Activated T-helper 1 cell treated with anti-CD3 and anti-CD28 coated beads, Interleukin-2, amount 50 U/mL, for 16 hours (primary cell): ENCODE data around the gene ARHGEF39.
"Not testable (repeated sequence)": the region's sequence is repeated elsewhere in the genome, so short reads cannot be mapped to it uniquely, and the experiment has no call there.

Source experiments
- DNase-seq, 2 donors: peaks; one replicate each; pipeline ENCODE4 v3.0.0-alpha.2; 2020; ENCODE audit warnings: low read depth in 1 of 2, low spot score in 1 of 2

ARHGEF39 gene

DNA sequence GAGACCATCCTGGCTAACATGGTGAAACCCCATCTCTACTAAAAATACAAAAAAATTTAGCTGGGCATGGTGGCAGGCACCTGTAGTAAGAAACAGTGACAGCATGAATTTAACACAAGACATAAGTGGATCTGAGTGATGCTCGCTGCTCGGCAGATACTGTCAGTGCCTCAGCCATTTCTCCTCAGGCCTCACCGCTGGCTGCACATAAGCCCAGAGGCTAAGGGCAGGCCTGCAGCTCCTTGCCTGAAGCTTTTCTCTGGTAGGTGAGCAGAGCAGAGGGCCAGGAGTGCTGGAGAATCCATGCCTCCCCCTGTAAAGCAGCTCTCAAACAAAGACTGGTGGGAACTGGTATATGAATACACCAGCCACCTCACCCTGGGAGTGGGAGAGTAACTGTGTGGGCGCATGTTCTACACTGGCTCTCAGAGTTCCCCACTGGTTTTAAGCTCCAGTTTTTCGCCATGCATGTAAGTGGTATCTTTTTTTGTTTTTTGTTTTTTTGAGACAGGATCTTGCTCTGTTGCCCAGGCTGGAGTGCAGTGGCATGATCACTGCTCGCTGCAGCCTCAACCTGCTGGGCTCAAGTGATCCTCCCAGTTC lies 36.5 kb downstream of the ARHGEF39 start:
- no peak for DNase-seq

DNA sequence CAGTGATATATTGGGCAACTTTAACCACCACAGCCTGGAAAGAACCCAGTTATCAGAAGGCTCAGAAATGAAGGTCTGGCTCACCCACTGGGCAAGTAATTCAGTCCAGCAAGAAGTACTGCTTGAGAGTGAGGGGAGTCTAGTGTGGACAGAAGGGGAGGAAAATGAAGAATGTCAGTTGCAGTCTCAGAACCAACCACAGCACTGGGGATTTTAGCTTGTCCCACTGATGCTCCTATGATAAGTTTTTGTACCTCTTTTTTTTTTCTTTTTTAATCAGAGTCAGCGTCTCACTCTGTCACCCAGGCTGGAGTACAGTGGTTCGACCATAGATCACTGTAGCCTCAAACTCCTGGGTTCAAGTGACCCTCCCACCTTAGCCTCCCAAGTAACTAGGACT lies 37.4 kb downstream of the ARHGEF39 start:
- DNase-seq: no peak

DNA sequence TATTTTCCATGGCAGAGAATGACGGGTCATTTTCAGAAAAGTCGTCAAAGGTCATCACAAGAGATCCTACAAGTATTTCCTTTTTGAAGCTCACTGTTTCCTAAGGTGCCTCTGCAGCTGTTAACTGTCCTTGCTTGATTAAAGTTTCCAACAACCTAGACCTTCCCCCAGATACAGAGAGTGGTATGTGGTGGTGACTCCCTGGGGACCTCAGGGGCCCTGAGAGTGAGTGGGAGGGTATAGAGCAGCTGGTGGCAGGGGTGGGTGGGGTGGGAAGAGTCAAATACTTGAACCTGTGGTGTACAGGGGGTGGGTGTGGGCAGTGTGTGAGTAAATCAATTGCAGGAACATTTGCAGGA lies 45.2 kb downstream of the ARHGEF39 start:
- no peak for DNase-seq

DNA sequence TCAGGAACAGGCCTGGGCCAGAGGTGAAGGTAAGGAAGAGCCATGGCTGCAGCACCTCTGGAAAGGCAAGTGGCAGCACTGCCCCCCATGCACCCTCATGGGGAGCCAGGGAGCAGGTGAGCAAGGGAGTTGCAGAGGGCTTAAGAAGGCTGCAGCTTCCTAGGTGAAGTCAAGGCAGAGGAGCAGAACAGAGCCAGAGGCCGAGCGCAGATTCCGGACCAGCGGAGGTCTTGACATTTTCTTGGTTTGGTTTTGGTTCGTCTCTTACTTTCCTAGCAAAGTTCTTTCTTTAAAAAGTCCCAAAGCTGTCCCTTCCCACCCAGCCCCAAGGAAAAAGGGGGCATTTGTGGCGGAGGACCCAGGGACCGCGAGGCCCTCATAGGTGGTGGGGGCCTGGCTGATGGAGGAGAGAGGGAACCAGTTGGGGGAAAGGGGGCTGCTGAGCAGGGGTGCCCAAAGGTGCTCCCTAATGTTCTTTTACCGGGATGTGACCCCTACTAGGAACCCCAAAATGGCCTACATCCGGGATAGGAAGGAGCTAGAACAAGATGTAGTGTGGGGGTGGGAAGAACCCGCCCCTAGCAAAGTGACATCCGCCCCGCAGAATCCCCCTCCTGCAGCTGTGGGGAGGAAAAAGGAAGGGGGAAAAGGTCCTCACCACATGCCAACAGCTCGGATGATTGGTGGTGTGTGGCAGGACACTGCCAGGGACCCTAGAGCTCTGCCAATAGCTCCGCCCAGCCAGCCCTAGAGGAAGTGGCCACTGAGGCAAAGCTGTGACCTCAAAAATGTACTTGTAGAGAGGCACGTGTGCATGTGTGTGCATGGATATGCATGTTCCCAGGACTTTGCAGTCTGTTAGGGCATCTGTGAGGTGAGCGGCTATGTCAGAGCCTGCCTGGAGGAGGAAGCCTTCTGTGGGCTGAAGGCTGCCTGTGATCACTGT lies 45.9 kb downstream of the ARHGEF39 start:
- DNase-seq: no peak

DNA sequence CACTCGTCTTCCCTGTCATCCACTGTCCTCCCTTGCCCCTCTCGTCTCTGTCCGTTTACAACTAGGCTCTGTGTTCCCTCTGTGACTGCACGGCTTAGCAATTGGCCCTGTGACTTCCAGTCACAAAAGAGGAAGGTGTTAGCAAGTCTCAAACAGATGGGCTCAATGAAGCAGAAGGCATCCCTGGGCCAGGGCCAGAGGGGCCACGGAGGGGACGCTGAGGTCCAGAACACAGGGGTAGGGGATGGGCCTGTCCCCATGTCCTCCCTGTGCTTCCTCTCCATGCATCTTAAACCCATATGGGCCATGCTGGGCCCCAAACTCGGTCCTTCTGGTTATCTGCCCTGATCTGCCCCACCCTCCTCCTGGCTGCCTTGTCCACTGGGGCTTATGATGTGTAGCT lies 46.7 kb downstream of the ARHGEF39 start, which contains the start of gene CD72:
TSS of gene CD72 (minus strand) at position 89 of the 403 bp plus-strand sequence. CDS start 110 bp downstream, outside the sequence.
- DNase-seq: no peak

DNA sequence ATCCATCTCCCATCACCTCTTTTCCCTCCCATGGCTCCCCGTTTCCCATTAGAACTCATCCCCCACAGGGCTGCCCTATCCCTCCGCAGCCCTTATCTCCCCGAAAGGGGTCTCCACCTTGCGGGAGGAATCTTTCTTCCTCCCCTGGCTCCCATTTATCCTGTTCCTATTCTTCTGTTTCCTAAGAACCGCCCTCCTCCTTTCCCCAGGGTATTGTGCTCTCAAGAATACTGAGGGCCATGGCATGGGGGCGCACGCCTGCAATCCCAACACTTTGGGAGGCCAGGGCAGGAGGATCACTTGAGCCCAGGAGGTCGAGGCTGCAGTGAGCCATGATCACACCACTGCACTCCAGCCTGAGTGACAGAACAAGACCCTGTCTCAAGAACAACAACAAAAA lies 47.4 kb downstream of the ARHGEF39 start:
- DNase-seq: no peak

- DNase-seq: peak; percentile 45 to 52
Measured at GRCh38 chr9:35616681-35617459, 48.1 kb downstream of the ARHGEF39 start.

DNA sequence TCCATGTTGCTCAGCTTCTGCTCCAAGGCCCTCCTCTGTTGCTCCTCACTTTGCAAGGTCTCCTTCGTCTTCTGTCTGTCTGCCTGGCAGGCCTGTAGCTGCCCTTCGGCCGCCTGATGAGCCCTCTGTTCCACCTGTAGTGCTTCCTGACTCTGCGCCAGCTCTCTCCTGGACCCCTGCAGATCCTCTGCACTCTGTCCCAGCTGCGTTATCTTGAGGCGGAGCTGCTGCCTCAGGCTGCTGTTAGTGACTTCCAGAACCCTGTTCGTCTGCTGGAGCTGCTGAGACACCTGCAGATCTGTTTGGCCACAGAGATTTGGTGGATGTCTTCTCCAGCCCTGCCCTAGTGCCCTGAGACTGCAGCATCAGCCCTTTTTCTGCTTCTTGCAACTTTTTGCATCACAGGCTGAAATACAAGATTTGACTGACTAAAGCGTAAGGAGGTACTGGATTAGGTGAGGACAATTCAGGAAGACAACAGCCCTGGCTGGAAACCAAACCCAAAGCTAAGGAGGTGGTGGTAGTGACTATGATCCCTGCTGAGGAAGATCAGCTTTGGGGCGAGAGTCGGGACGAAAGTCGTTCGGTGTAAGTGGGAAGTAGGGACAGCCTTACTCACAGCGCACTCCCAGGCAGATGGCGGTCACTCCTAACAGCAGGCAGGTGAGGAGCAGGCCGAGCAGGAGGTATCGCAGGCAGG lies 48.9 kb downstream of the ARHGEF39 start:
- no peak for DNase-seq

DNA sequence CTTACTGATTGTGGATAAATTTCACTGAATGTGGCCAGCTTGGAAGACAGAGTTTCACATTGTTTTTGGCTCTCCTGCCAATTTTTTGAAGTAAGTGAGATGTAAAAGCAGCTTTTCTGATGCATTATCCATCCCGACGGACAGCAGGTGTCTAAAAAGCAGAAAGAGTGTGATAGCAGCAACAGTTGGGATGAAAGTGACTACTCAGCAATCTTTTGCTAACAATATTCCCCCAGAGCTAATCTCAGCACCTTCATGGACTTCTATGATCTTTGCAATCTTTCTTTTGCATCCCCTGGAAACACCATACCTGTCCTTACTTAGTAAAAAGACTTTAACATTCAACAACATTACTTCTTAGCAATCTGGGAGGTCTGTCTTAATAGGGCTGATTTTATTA lies 52.2 kb downstream of the ARHGEF39 start:
- DNase-seq: no peak

DNA sequence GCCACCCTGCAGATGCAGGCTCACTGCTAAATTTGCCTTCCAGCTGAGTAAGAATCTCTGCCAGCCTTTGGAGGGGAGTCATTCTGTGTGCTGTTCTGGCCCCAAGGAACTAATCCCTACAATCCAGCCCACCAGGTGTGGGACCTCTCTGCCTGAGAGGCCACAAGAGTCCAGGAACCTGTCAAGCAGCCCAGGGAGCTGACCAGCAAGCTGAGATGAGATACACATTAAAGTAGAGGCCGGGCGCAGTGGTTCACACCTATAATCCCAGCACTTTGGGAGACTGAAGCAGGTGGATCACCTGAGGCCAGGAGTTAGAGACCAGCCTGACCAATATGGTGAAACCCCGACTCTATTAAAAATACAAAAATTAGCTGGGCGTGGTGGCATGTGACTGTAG lies 52.9 kb downstream of the ARHGEF39 start:
- DNase-seq: not testable (repeated sequence)

GRCh38 chr9:35611230-35611797 lies 53.7 kb downstream of the ARHGEF39 start:
- DNase-seq: peak in 1 of 2 donors; percentile 39

- no peak for DNase-seq
Measured at GRCh38 chr9:35609820-35610163, 55.2 kb downstream of the ARHGEF39 start.
